Lung microvascular endothelial cell (primary cell): ENCODE measurements around the gene PDCD5. TPM values are rescaled to one million over a fixed set of nuclear protein-coding genes. Genes with fewer than 3 reads are reported as not detected.

ENCODE experiments used
- DNase-seq, 2 donors: peaks; one replicate each; pipeline versions ENCODE4 v3.0.0 to v3.0.0-alpha.2; 2010; ENCODE audit warnings: low read depth in 2 of 2
- total RNA-seq: library from RNA; depleted of rRNA; stranded (reverse); fragments of >200 nt; gene quantifications from 2 replicates; pipeline ENCODE4 v1.2.1, GENCODE V29; 2014

The PDCD5 gene
- total RNA-seq, 1 donor from 2014 or later: 76.6 TPM

DNA sequence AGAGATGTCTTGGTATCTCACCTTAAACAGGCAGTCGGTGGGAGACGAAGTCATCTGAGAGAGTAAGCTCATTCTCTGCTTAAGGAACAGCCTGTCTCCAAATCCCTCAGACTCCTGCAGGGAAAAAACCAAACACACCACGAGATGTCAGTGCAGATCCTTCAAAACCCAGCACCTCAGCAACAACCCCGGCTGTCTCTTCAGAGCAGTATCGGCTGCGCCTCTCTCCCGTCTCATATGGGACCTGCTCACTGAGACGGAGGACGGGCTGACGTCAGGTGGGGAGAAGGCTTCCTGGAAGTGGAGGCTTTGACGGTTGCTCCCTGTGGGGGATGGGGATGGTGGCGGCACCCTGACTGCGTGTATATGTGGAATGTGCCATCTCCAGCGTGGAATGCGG lies 50.4 kb downstream of the PDCD5 start:
- no peak for DNase-seq

Other genes with a start within 250 kb of the PDCD5 start
- 5.2 and 8.9 TPM in 2 replicates for gene ZNF507, start 235.6 kb upstream of the PDCD5 start, total RNA-seq
- 15.3 and 22.6 TPM in 2 replicates for gene DPY19L3, start 175.4 kb upstream of the PDCD5 start, total RNA-seq
- gene ANKRD27, start 94.0 kb downstream of the PDCD5 start, total RNA-seq: 20.5 and 31.9 TPM in 2 replicates
- gene RGS9BP, start 94.7 kb downstream of the PDCD5 start, total RNA-seq: 0.22 and 0.79 TPM in 2 replicates
- gene NUDT19, start 110.6 kb downstream of the PDCD5 start, total RNA-seq: 8.5 and 11.3 TPM in 2 replicates
- gene TDRD12, start 138.6 kb downstream of the PDCD5 start, total RNA-seq: 0.40 and 1.5 TPM in 2 replicates